HG03159 (cell line): Measurements from ENCODE around the gene MCTP2.

Experiments
- ATAC-seq: cut with Tn5 transposase; IDR thresholded peaks from one replicate; pipeline ENCODE4 v1.9.1; 2021; ENCODE audit warnings: mild to moderate bottlenecking, moderate library complexity; ENCODE audit not compliant: unreplicated experiment

Gene MCTP2

GRCh38 chr15:94230883-94231722 lies at the start of gene MCTP2:
Gene MCTP2, plus strand, starts transcription at chr15:94231561. Its CDS starts 66,705 bp downstream, at chr15:94298266.
- ATAC-seq: peak; percentile 75

- ATAC-seq: peak; percentile 54
Observed at GRCh38 chr15:94182883-94183282, 48.5 kb upstream of the MCTP2 start.

GRCh38 chr15:94185547-94186236 lies 45.7 kb upstream of the MCTP2 start:
- no peak for ATAC-seq

DNA sequence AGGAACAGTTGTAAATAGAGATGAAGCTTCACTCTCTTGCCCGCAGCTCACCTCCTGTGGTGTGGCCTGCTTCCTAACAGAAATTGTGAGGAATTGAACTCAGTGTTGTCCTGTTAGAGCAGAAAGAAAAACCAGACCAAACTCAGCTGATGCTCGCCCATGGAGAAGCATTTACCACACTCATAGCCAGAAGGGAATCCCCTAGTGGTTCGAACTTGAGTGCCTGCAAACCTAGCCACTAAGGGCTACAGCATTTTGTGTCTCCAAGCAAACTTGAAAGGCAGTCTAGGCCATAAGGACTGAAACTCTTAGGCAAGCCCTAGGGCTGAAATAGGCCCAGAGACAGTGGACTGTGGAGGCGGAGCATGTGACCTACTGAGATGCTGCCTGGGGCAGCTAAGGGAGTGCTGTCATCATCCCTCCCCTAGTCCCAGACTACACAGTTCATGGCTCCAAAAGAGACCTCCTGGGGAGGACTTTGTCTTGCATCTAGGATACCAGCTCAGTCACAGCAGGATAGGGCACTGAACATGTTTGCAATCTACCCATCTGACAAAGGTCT lies 44.5 kb upstream of the MCTP2 start:
- no peak for ATAC-seq

DNA sequence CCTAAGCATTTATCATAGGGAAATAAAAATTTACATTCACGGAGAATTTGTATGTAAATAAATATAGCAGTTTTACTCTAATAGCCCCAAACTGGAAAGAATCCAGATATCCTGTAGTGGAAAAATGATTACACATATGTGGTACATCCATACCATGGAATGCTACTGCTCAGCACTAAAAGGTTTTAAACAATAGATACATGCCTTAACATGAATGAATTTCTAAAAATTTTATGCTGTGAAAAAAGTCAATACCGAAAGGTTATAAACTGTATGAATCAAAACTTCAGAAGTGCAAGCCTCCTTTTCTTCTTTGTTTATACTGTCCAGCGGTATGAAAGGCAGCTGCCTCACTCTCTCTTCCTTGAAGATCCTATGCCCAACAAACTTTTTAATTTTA lies 37.5 kb upstream of the MCTP2 start:
- ATAC-seq: no peak

DNA sequence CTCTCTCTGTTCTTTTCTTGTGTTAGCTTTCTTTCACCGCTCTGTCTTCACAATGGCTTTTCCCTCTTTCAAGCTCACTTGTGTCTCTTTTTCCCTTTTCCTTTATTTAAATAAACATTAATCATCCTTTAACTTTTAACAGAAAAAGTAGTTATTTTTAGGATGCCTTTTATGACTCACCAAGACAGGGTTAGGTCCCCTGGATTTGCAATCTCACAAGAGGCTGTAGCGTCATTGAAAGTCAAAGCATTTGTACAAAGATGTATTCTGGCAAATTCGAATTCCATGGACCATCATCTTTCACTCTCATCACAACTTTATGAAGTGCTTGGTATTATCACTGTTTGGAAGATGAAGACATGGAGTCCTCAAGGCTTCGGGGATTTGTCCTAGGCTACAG lies 34.8 kb upstream of the MCTP2 start:
- no peak for ATAC-seq

- no peak for ATAC-seq
Observed at GRCh38 chr15:94198633-94199032, 32.7 kb upstream of the MCTP2 start.

DNA sequence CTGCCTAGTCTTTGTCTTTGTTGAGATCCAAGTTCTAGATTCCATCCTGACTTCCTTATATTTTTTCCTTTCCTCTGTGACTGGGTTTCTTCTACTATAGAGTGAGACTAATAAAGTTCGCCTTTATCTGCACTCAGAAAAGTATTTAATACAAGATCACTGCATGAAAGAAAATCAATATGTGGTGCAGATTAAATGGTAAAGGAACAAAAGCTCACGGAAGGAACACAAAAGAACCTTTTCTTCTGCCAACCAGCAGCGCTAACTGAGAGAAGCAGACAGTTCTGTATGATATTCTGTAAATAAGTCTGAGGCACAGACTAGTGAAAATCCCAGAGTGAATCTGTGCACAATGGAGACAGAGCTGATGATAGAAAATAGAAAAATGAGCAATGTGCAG lies 31.6 kb upstream of the MCTP2 start:
- no peak for ATAC-seq

- ATAC-seq: no peak
Observed at GRCh38 chr15:94203306-94203705, 28.1 kb upstream of the MCTP2 start.

DNA sequence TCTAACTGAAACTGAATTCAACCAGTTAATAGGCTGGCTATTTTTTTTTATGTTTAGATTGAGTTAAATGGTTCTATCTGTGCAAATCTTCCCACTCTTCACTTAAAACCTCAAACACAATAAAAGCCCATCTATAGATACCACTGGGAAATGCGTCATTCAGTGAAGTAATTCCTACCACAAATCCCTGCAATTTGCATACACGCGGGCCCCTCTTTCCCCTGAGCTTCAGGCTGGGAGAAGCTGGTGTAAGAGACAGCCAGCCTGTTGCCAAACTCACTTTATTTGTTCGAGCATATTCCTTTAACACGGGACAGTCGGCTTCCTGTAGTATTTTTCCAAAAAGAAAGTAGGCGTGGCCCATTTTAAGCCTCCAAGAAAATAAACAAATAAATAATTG lies 26.0 kb upstream of the MCTP2 start:
- no peak for ATAC-seq

DNA sequence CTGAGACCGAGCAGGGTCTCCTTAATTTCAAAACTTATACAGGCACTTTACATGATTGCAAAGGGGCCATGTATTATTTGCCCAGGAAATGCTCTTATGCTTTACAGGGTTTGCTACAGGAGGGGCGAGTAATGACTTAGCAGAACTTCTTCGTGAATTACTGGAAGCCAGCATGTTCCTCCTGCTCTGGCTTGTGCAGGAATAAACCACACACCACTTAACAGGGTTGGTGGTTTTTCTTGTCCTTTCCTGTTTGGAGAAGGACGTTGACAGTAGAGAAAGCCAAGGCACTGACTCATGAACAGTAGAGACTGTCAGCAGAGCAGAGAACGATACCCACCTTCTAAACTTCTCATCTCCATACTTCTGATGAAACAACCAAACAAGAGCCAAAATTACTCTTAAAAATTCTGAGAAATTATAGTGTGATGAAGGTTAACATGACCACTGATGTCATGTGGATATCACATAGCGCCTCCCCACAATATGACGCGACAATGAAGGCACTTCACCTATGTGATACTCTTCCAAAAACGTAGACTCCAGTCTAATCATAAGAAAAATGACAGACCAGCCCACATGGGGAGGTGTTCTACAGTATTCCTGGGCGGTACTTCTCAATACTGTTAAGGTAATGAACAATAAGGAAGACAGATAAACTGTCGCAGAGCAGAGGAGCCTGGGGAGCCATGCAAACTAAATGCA lies 24.7 kb upstream of the MCTP2 start:
- no peak for ATAC-seq

DNA sequence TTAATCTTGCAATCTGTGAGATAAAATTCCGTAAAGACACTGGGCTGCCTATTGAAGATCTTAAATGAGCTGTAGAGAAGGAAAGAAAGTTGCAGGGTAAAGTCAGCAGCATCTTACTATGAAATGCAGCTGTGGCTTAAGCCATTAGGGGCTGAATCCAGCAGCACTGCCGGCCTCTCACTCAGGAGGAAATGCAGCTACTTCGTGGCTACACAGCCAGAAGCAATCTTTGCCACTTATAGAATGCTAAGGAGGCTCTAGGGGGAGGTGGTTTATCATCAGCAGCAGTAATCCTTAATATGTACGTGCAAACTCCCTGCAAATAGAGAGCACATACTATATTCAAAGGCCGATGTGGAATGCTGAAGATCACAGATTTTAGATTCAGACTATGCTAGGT lies 19.1 kb upstream of the MCTP2 start:
- ATAC-seq: no peak

DNA sequence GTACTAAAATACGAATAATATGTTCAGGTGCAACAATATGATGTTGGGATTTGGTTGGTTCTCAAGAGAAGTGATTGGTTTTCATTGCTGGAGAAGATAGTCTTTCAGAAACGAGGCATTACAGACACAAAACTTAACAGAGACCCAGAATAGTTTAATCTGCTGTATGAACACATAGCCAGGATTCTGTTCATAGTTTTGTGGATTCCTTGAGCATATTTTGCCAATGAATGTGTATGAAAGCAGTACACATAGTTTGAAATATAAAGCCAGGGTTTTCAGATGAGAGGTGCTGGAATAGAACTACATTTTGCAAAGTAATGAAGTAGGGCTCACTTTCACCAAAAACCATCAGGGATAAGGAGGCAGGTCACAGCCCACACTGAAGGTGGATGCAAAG lies 5.7 kb upstream of the MCTP2 start:
- ATAC-seq: no peak

DNA sequence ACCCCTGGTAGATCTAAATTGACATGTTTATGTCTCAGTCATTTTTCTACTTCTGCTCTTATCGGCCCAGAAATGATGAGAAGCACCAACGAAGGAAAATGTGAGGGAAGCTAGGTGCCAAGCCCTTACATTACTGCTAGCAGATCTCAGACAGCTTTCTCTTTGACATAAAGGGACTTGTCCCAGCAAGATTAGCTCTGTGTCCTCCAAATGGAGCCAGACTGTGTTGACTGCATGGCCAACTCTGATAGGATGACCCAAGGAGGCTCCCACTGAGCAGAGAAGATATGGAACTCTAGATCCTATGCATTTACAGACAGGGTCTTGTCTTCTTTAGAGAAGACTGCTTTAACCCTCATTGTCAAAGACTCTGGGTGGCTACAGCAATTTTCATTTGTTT lies 2.8 kb upstream of the MCTP2 start:
- ATAC-seq: no peak

DNA sequence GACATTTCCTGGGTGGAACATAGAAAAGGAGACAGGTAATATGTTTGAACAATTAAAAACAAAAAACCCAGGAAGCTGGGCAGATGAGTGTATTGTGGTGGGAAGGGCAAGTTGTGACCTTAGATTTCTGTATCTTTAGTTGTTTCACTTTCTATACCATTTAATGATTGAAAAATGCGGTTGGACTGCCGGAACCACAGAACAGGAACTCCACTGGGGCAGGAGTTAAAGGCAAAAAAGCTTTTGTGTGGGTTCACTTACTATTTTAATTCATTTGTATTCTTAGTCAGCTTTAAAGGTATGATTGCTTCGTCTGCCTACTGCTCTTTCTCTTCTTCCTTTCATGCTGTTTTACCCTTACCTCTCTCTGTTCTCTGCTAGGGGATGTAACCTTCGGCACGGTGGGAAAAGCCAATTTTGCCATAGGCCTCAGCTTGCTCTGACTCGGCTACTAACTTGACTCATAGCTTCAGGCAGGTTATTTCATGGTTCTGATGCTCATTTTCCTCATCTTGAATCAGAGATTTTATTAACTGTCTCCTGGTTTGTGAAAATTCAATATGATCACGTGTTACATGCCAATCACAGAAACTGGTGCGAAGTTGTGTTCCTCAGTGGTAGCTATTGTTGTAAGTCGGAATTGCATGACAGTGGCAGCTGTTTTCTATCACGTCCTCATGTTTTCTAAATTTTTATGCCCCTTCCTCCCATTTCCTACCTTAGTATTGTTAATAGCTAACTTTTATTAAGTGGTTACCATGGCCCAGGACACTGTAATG lies 1.6 kb upstream of the MCTP2 start:
- ATAC-seq: peak; percentile 64

- ATAC-seq: no peak
Observed at GRCh38 chr15:94230431-94230882, 904 bp upstream of the MCTP2 start.

GRCh38 chr15:94231723-94232468 lies 535 bp downstream of the MCTP2 start:
- ATAC-seq: peak; percentile 21

DNA sequence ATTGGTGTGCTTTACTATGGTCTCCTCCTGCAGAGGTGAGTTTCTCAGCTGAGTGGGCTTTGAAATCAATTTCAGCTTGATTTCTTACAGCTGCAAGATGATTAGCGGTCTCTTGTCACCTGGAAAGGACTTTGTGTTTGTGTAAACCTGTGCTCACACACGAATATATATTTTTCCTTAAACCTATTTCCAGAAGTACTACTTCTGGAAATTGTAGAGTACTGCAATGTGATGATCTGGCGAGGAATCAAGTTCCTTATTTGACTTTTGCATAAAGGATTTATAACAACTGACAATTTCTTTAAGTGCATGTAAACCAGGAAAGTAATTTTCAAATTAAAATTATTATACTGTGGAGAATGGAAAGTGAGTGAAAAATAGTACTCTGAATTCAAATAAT lies 2.1 kb downstream of the MCTP2 start:
- no peak for ATAC-seq

- no peak for ATAC-seq
Observed at GRCh38 chr15:94234300-94234699, 2.9 kb downstream of the MCTP2 start.

DNA sequence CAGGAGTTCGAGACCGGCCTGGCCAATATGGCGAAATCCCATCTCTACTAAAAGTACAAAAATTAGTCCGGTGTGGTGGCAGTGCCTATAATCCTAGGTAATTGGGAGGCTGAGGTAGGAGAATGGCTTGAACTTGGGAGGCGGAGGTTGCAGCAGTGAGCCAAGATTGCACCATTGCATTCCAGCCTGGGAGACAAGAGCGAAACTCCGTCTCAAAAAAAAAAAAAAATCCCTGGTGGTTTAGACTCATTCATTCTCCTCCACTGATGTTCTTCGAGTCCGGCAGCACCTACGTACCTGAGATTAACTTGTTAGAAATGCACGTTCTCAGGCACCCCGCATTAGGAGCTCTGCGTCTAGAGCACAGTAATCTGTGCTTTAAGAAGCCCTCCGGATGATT lies 3.7 kb downstream of the MCTP2 start:
- ATAC-seq: no peak
